A673 (cell line): Measurements from ENCODE around the gene URB2. TPM values are rescaled to one million over a fixed set of nuclear protein-coding genes. Genes with fewer than 3 reads are reported as not detected.

Experiments used
- BruUV-seq: library from RNA; stranded (reverse); fragments of 400-500 nt; replicated peaks from 2 replicates; lab custom pipeline; 2021; lab: Mats Ljungman, UMichigan
- CTCF ChIA-PET: fragments of 300-600 bp; sonication (Branson Sonifier 250); formaldehyde crosslinking; loops from one replicate; lab custom pipeline; 2022; ENCODE audit warnings: antibody characterized with exemption; lab: Charles Lee
- POLR2A ChIA-PET: fragments of 300-600 bp; sonication (Branson Sonifier 250); formaldehyde crosslinking; loops from one replicate; lab custom pipeline; 2022; ENCODE audit warnings: antibody characterized with exemption; ENCODE audit not compliant: low non-redundant PET; lab: Charles Lee
- DNase-seq: peaks from one replicate; pipeline ENCODE4 v3.0.0-alpha.2; 2015; ENCODE audit warnings: low spot score
- H3K27ac ChIP-seq: fragments of 200-600 bp; sonication (generic); 2 replicates; pipeline ENCODE4 v1.5.1; 2016; ENCODE audit warnings: mixed run types, low read depth, mild to moderate bottlenecking, mixed read lengths, antibody characterized with exemption, low read length; ENCODE audit not compliant: poor library complexity, severe bottlenecking
- H3K27me3 ChIP-seq: fragments of 200-600 bp; sonication (generic); replicated peaks from 2 replicates; pipeline ENCODE4 v1.6.1; 2017; ENCODE audit warnings: mixed run types, low read depth, mild to moderate bottlenecking, mixed read lengths, antibody characterized with exemption, low read length; ENCODE audit not compliant: insufficient read depth, poor library complexity
- H3K36me3 ChIP-seq: fragments of 200-600 bp; sonication (generic); 2 replicates; pipeline ENCODE4 v1.6.1; 2016; ENCODE audit warnings: mixed run types, mild to moderate bottlenecking, mixed read lengths, antibody characterized with exemption, low read length; ENCODE audit not compliant: insufficient read depth, poor library complexity, severe bottlenecking
- H3K4me1 ChIP-seq: fragments of 200-600 bp; sonication (generic); 2 replicates; pipeline ENCODE4 v1.6.1; 2017; ENCODE audit warnings: mixed run types, mild to moderate bottlenecking, mixed read lengths, antibody characterized with exemption, low read length; ENCODE audit not compliant: insufficient read depth, poor library complexity, severe bottlenecking
- H3K4me3 ChIP-seq: fragments of 200-600 bp; sonication (generic); 2 replicates; pipeline ENCODE4 v1.5.1; 2016; ENCODE audit warnings: low read depth, mixed run types, mild to moderate bottlenecking, mixed read lengths, low read length; ENCODE audit not compliant: poor library complexity, severe bottlenecking
- H3K9me3 ChIP-seq: fragments of 200-600 bp; sonication (generic); 2 replicates; pipeline ENCODE4 v1.6.1; 2016; ENCODE audit warnings: mixed run types, low read depth, mild to moderate bottlenecking, mixed read lengths, antibody characterized with exemption, low read length; ENCODE audit not compliant: poor library complexity, severe bottlenecking
- CTCF ChIP-seq: fragments of 300-800, 200-600 bp; sonication (generic); conservative IDR thresholded peaks from 2 replicates; pipeline ENCODE4 v1.5.1; 2017; ENCODE audit warnings: low read depth, mild to moderate bottlenecking, antibody characterized with exemption, low read length, moderate library complexity, mixed read lengths
- EZH2 ChIP-seq: fragments of 200-600 bp; sonication (generic); IDR thresholded peaks from 2 replicates; pipeline ENCODE4 v1.6.1; 2017; ENCODE audit warnings: borderline replicate concordance, low read depth, mild to moderate bottlenecking, mixed read lengths, antibody characterized with exemption, low read length; ENCODE audit not compliant: poor library complexity, severe bottlenecking
- intact Hi-C: fragments of 100-400 bp; cut with micrococcal nuclease; formaldehyde crosslinking; loops from one replicate; pipeline ENCODE4 v1.10.0; 2022; ENCODE audit not compliant: unreplicated experiment
- total RNA-seq: library from RNA; stranded (reverse); gene quantifications from 2 replicates; pipeline ENCODE4 v1.2.3, GENCODE V29; 2021

The URB2 gene
- total RNA-seq, 1 experiment from 2014 or later: 33.3 TPM

DNA sequence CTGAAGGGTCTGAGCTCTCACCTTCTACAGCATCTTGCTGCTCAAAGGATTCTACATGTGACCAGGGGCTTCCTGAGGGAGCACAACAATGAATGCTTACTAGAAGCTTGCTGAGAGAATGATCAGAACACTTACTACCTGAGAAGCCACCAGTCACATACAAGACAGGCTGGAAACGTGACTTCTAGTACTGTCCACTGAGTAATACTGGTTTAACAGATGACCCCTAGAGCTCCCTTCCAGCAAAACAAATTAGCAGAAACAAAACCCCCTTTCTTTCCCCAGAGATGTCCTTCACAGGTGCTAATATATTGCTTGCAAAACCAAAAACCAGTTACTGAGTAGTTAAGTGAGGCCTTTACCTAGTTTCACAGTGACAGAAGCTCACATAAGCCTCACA is 2.2 kb upstream of the URB2 start:
- Histone ChIP-seq H3K4me3 (no peak overlapping the region), H3K27me3 (no peaks in the 10 kb centered on the region), H3K9me3 (no peaks in the 10 kb centered on the region), H3K27ac (no peak overlapping the region), H3K36me3 (no peaks in the 10 kb centered on the region), H3K4me1 (peaks cover 22% of the 10 kb centered on the region)
- intact Hi-C loops: no loop called here
- CTCF ChIA-PET: no interaction called here
- DNase-seq: no peak
- TSS peak; percentile 22 for BruUV-seq
- POLR2A ChIA-PET: no interaction called here
- no peak for TF ChIP-seq EZH2

DNA sequence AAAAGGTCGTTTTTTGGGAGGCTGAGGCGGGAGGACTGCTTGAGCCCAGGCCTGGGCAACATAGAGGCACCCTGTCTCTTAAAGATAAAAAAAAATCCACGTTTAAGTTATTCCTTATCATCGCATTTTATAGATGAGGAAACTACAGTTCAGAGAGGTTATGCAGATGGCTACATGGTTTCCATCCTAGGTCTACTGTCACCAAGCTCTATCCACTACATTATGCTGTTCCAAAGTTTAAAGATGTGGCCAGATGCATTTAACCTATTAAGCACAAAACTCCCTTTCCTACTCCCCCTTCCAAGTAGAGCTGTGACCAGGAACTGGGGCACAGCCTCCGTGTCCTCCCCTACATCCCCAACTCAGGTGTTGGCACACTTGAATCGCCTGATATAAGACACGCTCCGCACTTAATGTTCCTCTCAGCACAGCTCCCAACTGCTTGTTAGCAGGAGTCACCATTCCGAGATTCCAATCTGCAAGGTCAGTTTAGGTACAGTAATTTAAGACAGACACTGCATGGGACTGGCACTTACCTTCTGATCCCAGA is 1.5 kb upstream of the URB2 start:
- CTCF ChIA-PET: no interaction called here
- TF ChIP-seq EZH2: no peak
- no peak for TF ChIP-seq CTCF
- intact Hi-C loops: no loop called here

DNA sequence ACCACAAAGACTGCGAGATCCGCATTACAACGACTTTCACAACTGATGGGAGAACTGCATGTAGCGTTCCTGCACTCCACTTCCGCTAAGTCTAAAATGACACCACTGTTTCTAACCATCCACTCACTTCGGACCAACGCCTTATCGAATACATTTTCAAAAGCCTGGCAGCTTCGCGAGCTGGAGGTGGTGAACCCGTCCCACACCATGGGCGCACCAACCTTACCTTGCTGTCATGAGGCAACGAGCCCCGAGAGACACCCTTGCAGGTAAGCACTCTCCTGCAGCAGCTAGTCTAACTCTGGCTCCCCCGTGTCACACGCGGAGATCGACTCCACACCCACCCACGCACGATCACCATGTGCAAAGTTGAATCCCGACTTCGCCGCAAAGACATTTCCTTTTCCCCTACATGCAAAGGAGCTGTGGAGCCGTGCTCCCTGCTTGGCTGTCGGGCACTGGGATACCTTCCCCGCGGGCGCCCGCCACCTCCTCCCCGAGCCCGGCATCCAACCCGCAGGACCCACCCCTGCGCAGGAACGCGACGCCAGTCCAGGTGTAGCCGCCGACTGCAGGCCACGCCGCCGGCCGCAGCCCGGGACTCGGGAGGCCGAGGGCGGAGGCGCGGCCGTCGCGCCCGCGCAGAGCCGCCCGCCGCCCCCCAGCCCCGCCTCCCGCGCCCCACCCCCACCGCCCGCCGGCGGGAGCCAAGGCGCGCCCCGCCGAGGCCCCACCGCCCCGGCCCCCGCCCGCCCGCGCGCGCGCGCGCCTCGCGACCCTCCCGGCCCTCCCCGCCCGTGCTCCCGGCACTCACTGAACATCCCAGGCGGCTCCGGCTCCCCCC is 754 bp upstream of the URB2 start:
- intact Hi-C loops: no loop called here
- Histone ChIP-seq H3K4me1 (peaks cover 22% of the 10 kb centered on the region), H3K4me3 (peak overlapping the region; percentile 99), H3K27me3 (no peaks in the 10 kb centered on the region), H3K9me3 (no peaks in the 10 kb centered on the region), H3K36me3 (peaks cover 5% of the 10 kb centered on the region), H3K27ac (peak overlapping the region; percentile 90)
- CTCF ChIA-PET: no interaction called here
- no TSS peak for BruUV-seq
- TF ChIP-seq EZH2: no peak
- TF ChIP-seq CTCF: no peak
- peak; percentile 55 for DNase-seq
- POLR2A ChIA-PET: no interaction called here

More for the DNA sequence above, 1.5 kb upstream of the URB2 start:
- no peak for DNase-seq
- Histone ChIP-seq H3K9me3 (no peaks in the 10 kb centered on the region), H3K27ac (no peak overlapping the region), H3K4me3 (peak overlapping the region; percentile 99), H3K4me1 (peaks cover 22% of the 10 kb centered on the region), H3K27me3 (no peaks in the 10 kb centered on the region), H3K36me3 (peaks cover under 1% of the 10 kb centered on the region)
- POLR2A ChIA-PET: interaction anchor here (0.6 kb wide), 1 partner anchor 997 kb away, joined by 3 read pairs; no protein-coding TSS in a partner anchor
- no TSS peak for BruUV-seq
